ENCODE data around the gene LRRC28. TPM values are rescaled to one million over a fixed set of nuclear protein-coding genes. Genes with fewer than 3 reads are reported as not detected.

Gene LRRC28
- total and polyA plus RNA-seq, 9 of the 15 experiments (the other 6 are each of a cell fraction or from before 2014, with no cell fraction given): 5.5 to 17.4 (median 7.9) TPM

GRCh38 chr15:99333981-99334380, 82.7 kb downstream of the LRRC28 start:
- in situ Hi-C loops (cut with MboI): no loop called here
- Histone ChIP-seq H2AFZ (ENCODE audit: low read depth, low read length) (no peak overlapping the region), H3K4me1 (replicated peaks in 1 of 2; ENCODE audit: control insufficient read depth in 2 of 2, insufficient read depth in 2 of 2, low read length in 2 of 2) (no peaks in the 10 kb centered on the region), H3K9me1 (ENCODE audit: control insufficient read depth, insufficient read depth, low read length) (no peaks in the 10 kb centered on the region), H3K27me3 (ENCODE audit: control insufficient read depth in 2 of 2, insufficient read depth in 2 of 2, low read length in 2 of 2) (no peaks in the 10 kb centered on the region), H3K27ac (ENCODE audit: extremely low read depth, low read depth, low read length) (no peak overlapping the region), H3K9me3 (replicated peaks; ENCODE audit: control insufficient read depth, insufficient read depth, low read depth, low read length) (no peaks in the 10 kb centered on the region), H4K20me1 (replicated peaks; ENCODE audit: control insufficient read depth, insufficient read depth, low read length) (no peaks in the 10 kb centered on the region), H3K79me2 (ENCODE audit: control insufficient read depth, insufficient read depth, low read length) (no peaks in the 10 kb centered on the region), H3K4me2 (ENCODE audit: insufficient read depth, low read length) (no peak overlapping the region), H3K9ac (ENCODE audit: insufficient read depth in 1 of 2, low read depth in 2 of 2, low read length in 2 of 2) (no peak overlapping the region), H3K36me3 (ENCODE audit: control insufficient read depth, insufficient read depth, low read length) (no peaks in the 10 kb centered on the region), H3K4me3 (no peak overlapping the region)
- ChIA-PET CTCF (ENCODE audit: low intra/inter-chr PET ratio) (no interaction called here), POLR2A (interaction anchor here (0.6 kb wide), 1 partner anchor 1708 kb away, joined by 4 read pairs; no protein-coding TSS in a partner anchor)
- intact Hi-C loops (cut with micrococcal nuclease): no loop called here
- no TSS peak for BruUV-seq (replicated peaks)
- WGBS (ENCODE audit: insufficient coverage, low coverage, missing lambda C conversion rate): 22% methylated on average over 8 of the region's 8 CpGs
- no peak for FAIRE-seq
- no peak for TF ChIP-seq XRCC3 (IDR thresholded peaks at IDR 0.05)
- TF ChIP-seq HLTF (IDR thresholded peaks at IDR 0.05): no peak
- TF ChIP-seq YBX1 (IDR thresholded peaks at IDR 0.05): no peak
- no peak for TF ChIP-seq SIRT6 (IDR thresholded peaks at IDR 0.05; ENCODE audit: low read depth, low read length)
- no peak for TF ChIP-seq BCOR (IDR thresholded peaks at IDR 0.05)
- TF ChIP-seq CREB3L1 (IDR thresholded peaks at IDR 0.05; ENCODE audit: borderline replicate concordance, low read depth): no peak
- TF ChIP-seq CBFB (CRISPR knock-in tag; IDR thresholded peaks at IDR 0.05): no peak
- TF ChIP-seq GABPA (tag; conservative IDR thresholded peaks at IDR 0.05; ENCODE audit: low read depth): no peak
- TF ChIP-seq ZNF639 (CRISPR knock-in tag; conservative IDR thresholded peaks at IDR 0.05 in 1 of 2, IDR thresholded peaks at IDR 0.05 in 1 of 2): no peak
- no peak for TF ChIP-seq HNRNPH1 (optimal IDR thresholded peaks at IDR 0.05; ENCODE audit: low read depth, low read length)
- TF ChIP-seq BDP1 (IDR thresholded peaks at IDR 0.05; ENCODE audit: insufficient read depth, insufficient read length): no peak
- TF ChIP-seq RBM14 (IDR thresholded peaks at IDR 0.05; ENCODE audit: borderline replicate concordance, insufficient read depth, low read depth, low read length): no peak
- no peak for TF ChIP-seq ZNF778 (CRISPR knock-in tag; IDR thresholded peaks at IDR 0.05)
- no peak for TF ChIP-seq STAT5A (IDR thresholded peaks at IDR 0.05; ENCODE audit: borderline replicate concordance, low read length)
- no peak for TF ChIP-seq PURB (CRISPR knock-in tag; IDR thresholded peaks at IDR 0.05; ENCODE audit: low read depth)
- TF ChIP-seq ZNF143 (CRISPR knock-in tag; IDR thresholded peaks at IDR 0.05): no peak
- TF ChIP-seq CBX3 (IDR thresholded peaks at IDR 0.05; ENCODE audit: borderline replicate concordance in 1 of 2, low read length in 2 of 2): no peak
- no peak for TF ChIP-seq NFIC (IDR thresholded peaks at IDR 0.05)
- no peak for TF ChIP-seq ZNF165 (CRISPR knock-in tag; IDR thresholded peaks at IDR 0.05; ENCODE audit: borderline replicate concordance)
- no peak for TF ChIP-seq PTRF (tag; IDR thresholded peaks at IDR 0.05)
- DNase-seq (ENCODE audit: extremely low read depth in 1 of 4, low spot score in 3 of 4): no peak
- ATAC-seq: no peak

Data from K562 (cell line).